HepG2 (cell line): ENCODE results near the gene PCDHGA5. TPM values are rescaled to one million over a fixed set of nuclear protein-coding genes. Genes with fewer than 3 reads are reported as not detected.

Experiments
- ARNT2 ChIP-seq: sonication (generic); formaldehyde crosslinking; IDR thresholded peaks from 2 replicates; pipeline ENCODE4 v1.8.0; 2022; ENCODE audit warnings: mild to moderate bottlenecking, low read depth, missing genetic modification reagents, moderate library complexity
- ATF2 ChIP-seq: sonication (generic); formaldehyde crosslinking; IDR thresholded peaks from 2 replicates; pipeline ENCODE4 v1.4.0; 2020; ENCODE audit warnings: missing genetic modification reagents
- BCL6 ChIP-seq: IDR thresholded peaks from 2 replicates; pipeline ENCODE4 v1.6.1; 2016; ENCODE audit warnings: missing genetic modification reagents, missing compliant biosample characterization
- CTCF ChIP-seq: sonication (generic); formaldehyde crosslinking; IDR thresholded peaks from 2 replicates; pipeline ENCODE4 v1.5.0; 2020; ENCODE audit warnings: mild to moderate bottlenecking, missing genetic modification reagents, moderate library complexity
- DR1 ChIP-seq: sonication (generic); formaldehyde crosslinking; IDR thresholded peaks from 2 replicates; pipeline ENCODE4 v1.8.0; 2021; ENCODE audit warnings: mild to moderate bottlenecking, missing genetic modification reagents, inconsistent platforms
- HDAC6 ChIP-seq: fragments of 200-600 bp; sonication (generic); IDR thresholded peaks from 2 replicates; pipeline ENCODE4 v1.7.0; 2017; ENCODE audit warnings: mild to moderate bottlenecking, antibody characterized with exemption, low read length, low read depth
- HOMEZ ChIP-seq: IDR thresholded peaks from 2 replicates; pipeline ENCODE4 v1.6.1; 2016; ENCODE audit warnings: low read depth
- MIER2 ChIP-seq: IDR thresholded peaks from 2 replicates; pipeline ENCODE4 v1.6.1; 2016; ENCODE audit warnings: missing biosample characterization, missing genetic modification reagents
- NR0B2 ChIP-seq: sonication (generic); formaldehyde crosslinking; IDR thresholded peaks from 2 replicates; pipeline ENCODE4 v1.4.0; 2020; ENCODE audit warnings: mild to moderate bottlenecking, missing genetic modification reagents
- PAF1 ChIP-seq: IDR thresholded peaks from 2 replicates; pipeline ENCODE4 v1.6.1; 2016; ENCODE audit warnings: missing genetic modification reagents, missing compliant biosample characterization
- PBX2 ChIP-seq: IDR thresholded peaks from 2 replicates; pipeline ENCODE4 v1.6.1; 2016; ENCODE audit warnings: control low read depth
- RELA ChIP-seq: sonication (generic); formaldehyde crosslinking; IDR thresholded peaks from 2 replicates; pipeline ENCODE4 v1.4.0; 2020; ENCODE audit warnings: missing genetic modification reagents
- REXO4 ChIP-seq: sonication (generic); formaldehyde crosslinking; IDR thresholded peaks from 2 replicates; pipeline ENCODE4 v1.8.0; 2022; ENCODE audit warnings: missing genetic modification reagents, mild to moderate bottlenecking, borderline replicate concordance
- SRSF1 ChIP-seq: fragments of 200-400 bp; formaldehyde crosslinking; optimal IDR thresholded peaks from 2 replicates; pipeline ENCODE3; 2017; ENCODE audit warnings: mild to moderate bottlenecking, low read depth, low read length, moderate library complexity
- SRSF9 ChIP-seq: fragments of 200-400 bp; formaldehyde crosslinking; IDR thresholded peaks from 2 replicates; pipeline ENCODE4 v1.6.1; 2018; ENCODE audit warnings: borderline replicate concordance, mild to moderate bottlenecking, low read depth, low read length; ENCODE audit not compliant: insufficient read depth, poor library complexity, severe bottlenecking
- TRIM22 ChIP-seq: fragments of 450-650 bp; IDR thresholded peaks from 2 replicates; pipeline ENCODE4 v1.6.1; 2017
- ZBTB44 ChIP-seq: sonication (generic); formaldehyde crosslinking; IDR thresholded peaks from 2 replicates; pipeline ENCODE4 v1.4.0; 2020; ENCODE audit warnings: missing genetic modification reagents
- ZFP41 ChIP-seq: sonication (generic); formaldehyde crosslinking; IDR thresholded peaks from 2 replicates; pipeline ENCODE4 v1.4.0; 2020; ENCODE audit warnings: mild to moderate bottlenecking, missing genetic modification reagents, borderline replicate concordance
- ZNF101 ChIP-seq: sonication (generic); formaldehyde crosslinking; IDR thresholded peaks from 2 replicates; pipeline ENCODE4 v1.4.0; 2020; ENCODE audit warnings: mild to moderate bottlenecking, low read depth, missing genetic modification reagents, borderline replicate concordance
- ZNF737 ChIP-seq: sonication (generic); formaldehyde crosslinking; IDR thresholded peaks from 2 replicates; pipeline ENCODE4 v1.5.0; 2020; ENCODE audit warnings: missing genetic modification reagents, mild to moderate bottlenecking, borderline replicate concordance
- polyA plus RNA-seq, 8 experiments: library from polyadenylated mRNA; depleted of rRNA in 3 of 8; stranded (reverse) in 7 of 8; unstranded in 1 of 8; fragments of >200 nt; fragmentation: Illumina TruSeq in 4 of 8; extraction: Trizol in 4 of 8; gene quantifications; 2 replicates each; pipeline versions ENCODE4 v1.2.1 to v1.2.3, GENCODE V29; 2011 to 2016; ENCODE audit warnings: low read depth in 4 of 8, missing spikeins in 1 of 8, mixed read lengths in 1 of 8; ENCODE audit not compliant: insufficient read depth in 1 of 8
- total RNA-seq, 5 experiments: library from RNA; depleted of rRNA; stranded (reverse); fragments of >200 nt; fragmentation: Illumina TruSeq; extraction: Trizol; gene quantifications; 2 replicates each; pipeline ENCODE4 v1.2.3, GENCODE V29; 2016; ENCODE audit warnings: low read depth in 1 of 5

PCDHGA5 gene
- total and polyA plus RNA-seq, 2 of the 13 experiments (the other 11 are each of a cell fraction or from before 2014, with no cell fraction given), result 0.27 to 0.32 TPM

GRCh38 chr5:141326088-141326854, 37.7 kb upstream of the PCDHGA5 start (continued):
- TF ChIP-seq TRIM22 (no peak), ARNT2 (no peak), ZFP41 (CRISPR knock-in tag) (no peak), BCL6 (CRISPR knock-in tag) (no peak), PBX2 (CRISPR knock-in tag) (no peak), HDAC6 (no peak), DR1 (no peak), ZBTB44 (no peak), ZNF101 (CRISPR knock-in tag) (no peak), HOMEZ (no peak), NR0B2 (CRISPR knock-in tag) (no peak), CTCF (CRISPR knock-in tag) (peak; percentile 77), RELA (no peak), REXO4 (CRISPR knock-in tag) (no peak), SRSF9 (no peak), PAF1 (CRISPR knock-in tag) (no peak), ATF2 (CRISPR knock-in tag) (no peak), ZNF737 (no peak), MIER2 (CRISPR knock-in tag) (no peak), SRSF1 (no peak)
